NCI-H510A (cell line): ENCODE data around the gene OPN3.
"Not testable (repeated sequence)": the region's sequence is repeated elsewhere in the genome, so short reads cannot be mapped to it uniquely, and the experiment has no call there.

Source experiments
- DNase-seq: peaks from one replicate; lab custom pipeline; 2025; lab: John Stamatoyannopoulos, UW

OPN3 gene, protein sequence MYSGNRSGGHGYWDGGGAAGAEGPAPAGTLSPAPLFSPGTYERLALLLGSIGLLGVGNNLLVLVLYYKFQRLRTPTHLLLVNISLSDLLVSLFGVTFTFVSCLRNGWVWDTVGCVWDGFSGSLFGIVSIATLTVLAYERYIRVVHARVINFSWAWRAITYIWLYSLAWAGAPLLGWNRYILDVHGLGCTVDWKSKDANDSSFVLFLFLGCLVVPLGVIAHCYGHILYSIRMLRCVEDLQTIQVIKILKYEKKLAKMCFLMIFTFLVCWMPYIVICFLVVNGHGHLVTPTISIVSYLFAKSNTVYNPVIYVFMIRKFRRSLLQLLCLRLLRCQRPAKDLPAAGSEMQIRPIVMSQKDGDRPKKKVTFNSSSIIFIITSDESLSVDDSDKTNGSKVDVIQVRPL

GRCh38 chr1:241640149-241640866 lies at the start of gene OPN3, which contains the start of gene CHML:
OPN3 (minus strand) TSS chr1:241640369; CDS start chr1:241640254, 115 bp downstream.
CHML (minus strand) TSS chr1:241640369; CDS start chr1:241635766, 4,603 bp downstream.
- DNase-seq: peak; percentile 86

- no peak for DNase-seq
These were observed 48.8 kb upstream of the OPN3 start for GRCh38 chr1:241688940-241689368.

GRCh38 chr1:241684108-241684507 lies 43.9 kb upstream of the OPN3 start:
- DNase-seq: no peak

DNA sequence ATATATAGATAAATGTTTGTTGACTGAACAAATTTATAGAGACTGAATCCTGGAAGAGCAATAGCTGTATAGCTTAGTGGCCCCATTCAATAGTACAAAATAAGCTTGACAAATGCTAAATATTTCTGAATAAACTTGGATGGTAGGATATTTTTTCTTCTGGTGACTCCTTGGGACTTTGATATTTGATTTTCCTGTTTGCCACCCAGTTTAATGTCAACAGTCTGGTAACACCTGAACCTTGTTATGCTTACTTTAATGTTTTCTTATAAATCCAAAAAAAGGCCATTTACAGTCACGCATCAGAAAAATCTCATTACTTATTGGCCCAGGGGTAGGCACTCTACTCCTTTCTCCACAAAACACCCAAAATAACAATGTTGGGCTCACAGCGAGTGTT lies 42.8 kb upstream of the OPN3 start:
- no peak for DNase-seq

GRCh38 chr1:241681861-241682448 lies 41.8 kb upstream of the OPN3 start:
- not testable (repeated sequence) for DNase-seq

DNA sequence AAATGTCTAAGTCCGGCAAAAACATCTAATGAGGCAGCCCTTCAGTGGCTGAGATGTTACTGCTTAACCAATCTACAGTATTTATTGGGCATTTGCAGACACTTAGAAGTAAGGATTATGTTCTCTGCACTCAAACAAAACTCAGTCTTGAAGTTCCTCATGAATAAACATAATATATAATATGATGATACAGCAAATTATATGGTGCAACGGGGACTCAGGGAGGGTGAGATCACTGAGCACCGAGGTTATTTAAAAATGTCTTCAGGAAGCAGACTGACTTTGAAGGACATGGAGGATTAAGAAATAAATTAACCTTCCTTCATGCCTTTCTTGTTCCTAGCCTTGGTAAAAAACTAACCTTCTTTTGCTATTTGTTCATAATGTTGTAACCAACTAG lies 39.8 kb upstream of the OPN3 start:
- no peak for DNase-seq

- no peak for DNase-seq
These were observed 39.2 kb upstream of the OPN3 start for GRCh38 chr1:241679404-241679803.

DNA sequence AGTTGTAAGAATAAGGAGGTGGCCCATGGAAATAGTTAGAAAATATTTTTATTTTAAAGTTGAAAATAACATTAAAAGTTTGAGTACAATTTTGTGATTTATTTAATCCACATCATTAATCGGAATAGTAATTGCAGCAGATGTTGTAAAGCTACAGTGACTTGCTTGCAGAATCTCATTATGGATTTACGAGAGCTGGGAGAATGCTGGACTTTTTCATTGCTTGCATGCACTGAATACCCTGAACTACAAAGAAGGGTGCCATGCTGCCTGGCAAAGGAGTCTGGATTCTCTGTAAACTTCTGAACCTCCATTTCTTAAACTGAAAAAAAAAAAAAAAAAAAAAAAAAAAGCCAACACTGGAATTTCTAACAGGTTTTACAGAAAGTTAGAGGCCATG lies 38.4 kb upstream of the OPN3 start:
- DNase-seq: no peak

- no peak for DNase-seq
These were observed 37.0 kb upstream of the OPN3 start for GRCh38 chr1:241677201-241677600.

DNA sequence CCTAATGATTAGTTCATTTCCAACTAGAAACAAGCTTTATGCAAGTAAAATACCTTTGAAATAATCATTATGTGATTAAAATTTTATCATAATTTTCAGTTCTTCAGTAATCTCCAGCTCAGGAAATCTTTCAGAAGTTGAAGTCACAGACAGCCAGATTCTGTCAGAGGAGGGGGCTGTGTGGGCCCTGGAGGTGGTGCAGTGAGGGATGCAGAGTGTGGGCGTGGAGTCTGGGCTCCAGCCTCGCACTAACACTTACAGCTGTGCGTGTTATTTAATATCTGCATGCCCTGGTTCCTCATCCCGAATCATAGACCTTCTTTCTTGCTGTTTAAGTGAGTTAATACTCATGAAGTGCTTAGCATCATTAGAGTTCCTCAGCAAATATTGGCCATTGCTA lies 35.8 kb upstream of the OPN3 start:
- DNase-seq: no peak

DNA sequence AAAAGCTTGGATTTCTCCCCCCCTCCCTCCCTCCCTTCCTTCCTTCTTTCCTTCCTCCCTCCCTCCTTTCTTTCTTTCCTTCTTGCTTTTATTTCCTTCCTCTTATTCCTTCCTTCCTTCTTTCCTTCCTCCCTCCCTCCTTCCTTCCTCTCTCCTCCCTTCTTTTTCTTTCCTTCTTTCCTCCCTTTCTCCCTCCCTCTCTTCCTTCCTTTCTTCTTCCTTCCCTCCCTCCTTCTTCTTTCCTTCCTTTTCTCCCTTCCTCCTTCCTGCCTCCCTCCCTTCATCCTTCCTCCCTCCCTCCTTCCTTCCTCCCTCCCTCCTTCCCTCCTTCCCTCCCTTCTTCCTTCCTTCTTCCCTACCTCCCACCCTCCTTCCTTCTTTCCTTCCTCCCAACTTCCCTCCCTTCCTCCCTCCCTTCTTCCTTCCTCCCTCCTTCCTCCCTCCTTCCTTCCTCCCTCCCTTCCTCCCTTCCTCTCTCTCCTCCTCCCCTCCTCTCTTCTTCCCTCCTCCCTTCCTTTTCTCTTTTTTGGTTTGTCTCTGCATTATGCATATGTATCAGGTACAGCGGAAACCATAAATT lies 34.7 kb upstream of the OPN3 start:
- DNase-seq: no peak

- DNase-seq: no peak
These were observed 32.1 kb upstream of the OPN3 start for GRCh38 chr1:241672301-241672700.

- no peak for DNase-seq
These were observed 26.2 kb upstream of the OPN3 start for GRCh38 chr1:241666419-241666818.

DNA sequence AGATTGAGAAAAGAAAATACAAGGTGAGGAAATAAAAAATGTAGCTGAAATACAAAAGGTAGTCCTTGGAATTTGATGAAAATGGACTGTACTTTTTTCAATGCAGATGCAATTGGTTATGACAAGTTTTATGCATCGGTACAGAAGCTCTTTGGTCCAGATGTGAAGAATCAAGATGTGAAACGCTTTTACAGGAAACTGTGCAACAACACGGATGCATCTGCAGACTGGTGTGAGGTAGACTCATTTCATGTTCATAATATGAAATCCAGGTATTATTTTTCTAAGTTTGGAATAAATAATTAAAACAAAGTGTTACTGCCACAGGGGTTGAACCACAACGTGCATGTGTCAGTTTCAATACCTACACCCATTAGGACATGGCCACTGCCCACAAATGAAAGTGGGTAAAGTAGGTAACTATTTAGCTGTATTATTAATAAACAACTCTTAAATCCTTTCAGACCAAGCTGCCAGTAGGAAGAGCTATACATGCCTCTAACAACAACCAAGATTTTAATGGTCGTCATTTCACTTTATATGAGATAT lies 20.3 kb upstream of the OPN3 start:
- DNase-seq: no peak

DNA sequence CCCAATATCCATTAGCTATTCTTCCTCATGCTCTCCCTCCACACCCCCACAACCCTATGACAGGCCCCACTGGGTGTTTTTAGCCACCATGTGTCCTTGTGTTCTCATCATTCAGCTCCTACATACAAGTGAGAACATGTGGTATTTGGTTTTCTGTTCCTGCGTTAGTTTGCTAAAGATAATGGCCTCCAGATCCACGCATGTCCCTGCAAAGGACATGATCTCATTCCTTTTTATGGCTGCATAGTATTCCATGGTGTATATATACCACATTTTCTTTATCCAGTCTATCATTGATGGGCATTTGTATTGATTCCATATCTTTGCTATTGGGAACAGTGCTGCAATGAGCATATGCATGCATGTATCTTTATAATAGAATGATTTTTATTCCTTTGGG lies 18.8 kb upstream of the OPN3 start:
- not testable (repeated sequence) for DNase-seq

GRCh38 chr1:241658081-241658793 lies 18.1 kb upstream of the OPN3 start:
- no peak for DNase-seq

DNA sequence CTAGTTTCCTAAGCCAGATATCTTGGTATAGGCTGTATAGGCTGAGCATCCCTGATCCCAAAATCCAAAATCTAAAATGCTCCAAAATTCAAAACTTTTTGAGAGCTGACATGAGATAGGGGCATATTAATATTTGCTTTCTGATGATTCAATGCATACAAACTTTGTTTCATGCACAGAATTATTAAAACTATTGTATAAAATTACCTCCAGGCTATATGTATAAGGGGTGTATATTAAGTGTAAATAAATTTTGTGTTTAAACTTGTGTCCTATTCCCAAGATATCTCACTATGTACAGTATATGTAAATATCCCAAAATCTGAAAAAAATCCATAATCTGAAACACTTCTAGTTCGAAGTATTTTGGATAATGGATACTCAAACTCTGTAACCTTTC lies 14.5 kb upstream of the OPN3 start:
- no peak for DNase-seq

- DNase-seq: no peak
These were observed 13.8 kb upstream of the OPN3 start for GRCh38 chr1:241654019-241654418.

DNA sequence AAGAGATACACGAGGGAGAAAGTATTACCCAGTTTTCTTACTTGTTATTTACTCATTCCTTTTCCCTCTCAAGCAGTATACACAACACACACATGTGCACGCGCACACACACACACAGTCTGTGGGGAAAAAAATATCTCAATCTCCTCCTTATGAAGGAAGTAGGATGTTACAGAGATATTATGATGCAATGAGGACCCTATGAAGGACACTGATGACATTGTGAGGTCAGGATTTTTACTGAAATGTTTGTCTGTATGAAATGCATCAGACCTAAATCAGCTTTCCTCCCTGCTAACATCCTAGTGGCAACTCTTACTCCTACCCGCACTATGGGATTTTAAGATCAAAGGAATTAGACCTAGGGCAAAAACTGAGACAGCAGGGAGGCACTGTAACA lies 11.8 kb upstream of the OPN3 start, which contains the start of gene WDR64:
WDR64 (plus strand) TSS at position 270 of the 400 bp plus-strand sequence. CDS start 204 bp downstream, outside the sequence.
- DNase-seq: no peak

DNA sequence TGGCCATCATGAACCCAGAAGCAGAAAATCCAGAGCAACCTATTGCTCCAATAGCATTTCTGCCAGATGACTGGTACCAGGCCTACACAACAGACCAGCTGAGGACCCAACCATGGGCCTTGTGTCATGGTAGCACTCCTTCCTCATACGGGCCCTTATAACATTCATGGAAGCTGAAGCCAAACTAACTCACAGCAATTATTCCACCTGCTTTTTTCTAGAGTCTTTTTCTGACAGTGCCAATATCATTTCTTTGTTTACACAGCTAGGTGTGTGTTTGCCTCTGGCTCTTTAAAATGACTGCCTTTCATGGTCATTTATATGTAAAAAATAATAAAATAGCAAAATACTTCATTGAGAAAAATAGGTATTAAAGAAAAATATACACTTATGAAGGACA lies 8.0 kb upstream of the OPN3 start:
- DNase-seq: no peak

GRCh38 chr1:241647658-241648057 lies 7.5 kb upstream of the OPN3 start:
- no peak for DNase-seq
